Spleen (tissue), 11 donors: Measurements from ENCODE around the gene IGSF9. TPM values are rescaled to one million over a fixed set of nuclear protein-coding genes. Genes with fewer than 3 reads are reported as not detected.

Experiments
- DNase-seq: peaks from one replicate; pipeline ENCODE4 v3.0.0-alpha.2; 2020
- H3K27ac ChIP-seq, 8 donors: fragments of 200-600 bp; sonication (generic) in 7 of 8; 1 replicate in 4 of 8; 2 replicates in 4 of 8; pipeline versions ENCODE4 v1.5.0 to v1.8.0; 2016 to 2021; ENCODE audit warnings: inconsistent platforms in 4 of 8, mild to moderate bottlenecking in 4 of 8, moderate library complexity in 1 of 8
- H3K27me3 ChIP-seq, 7 donors: fragments of 200-600 bp; sonication (generic) in 6 of 7; replicated peaks in 1 of 7; 1 replicate in 4 of 7; 2 replicates in 3 of 7; pipeline versions ENCODE4 v1.5.0 to v1.8.0; 2016 to 2021; ENCODE audit warnings: inconsistent platforms in 3 of 7, mild to moderate bottlenecking in 1 of 7
- H3K36me3 ChIP-seq, 6 donors: fragments of 200-600 bp; sonication (generic) in 5 of 6; 1 replicate in 4 of 6; 2 replicates in 2 of 6; pipeline versions ENCODE4 v1.5.0 to v1.8.0; 2016 to 2021; ENCODE audit warnings: inconsistent platforms in 2 of 6
- H3K4me1 ChIP-seq, 6 donors: fragments of 200-600 bp; sonication (generic) in 5 of 6; 1 replicate in 3 of 6; 2 replicates in 3 of 6; pipeline versions ENCODE4 v1.5.0 to v1.8.0; 2016 to 2021; ENCODE audit warnings: inconsistent platforms in 3 of 6
- H3K4me3 ChIP-seq, 8 donors: fragments of 200-600 bp; sonication (generic) in 7 of 8; 1 replicate in 4 of 8; 2 replicates in 4 of 8; pipeline versions ENCODE4 v1.5.0 to v1.8.0; 2016 to 2021; ENCODE audit warnings: inconsistent platforms in 4 of 8, mild to moderate bottlenecking in 4 of 8, moderate library complexity in 2 of 8
- H3K9me3 ChIP-seq, 8 donors: fragments of 200-600 bp; sonication (generic) in 7 of 8; 1 replicate in 4 of 8; 2 replicates in 4 of 8; pipeline versions ENCODE4 v1.5.0 to v1.8.0; 2016 to 2021; ENCODE audit warnings: inconsistent platforms in 4 of 8
- POLR2A ChIP-seq, 3 donors: fragments of 450-650 bp; IDR thresholded peaks; one replicate each; pipeline ENCODE4 v1.5.1; 2017; ENCODE audit warnings: antibody characterized with exemption in 3 of 3, mild to moderate bottlenecking in 1 of 3
- POLR2AphosphoS5 ChIP-seq, 3 donors: sonication (generic); formaldehyde crosslinking; IDR thresholded peaks; one replicate each; pipeline ENCODE4 v1.5.1; 2017; ENCODE audit warnings: antibody characterized with exemption in 3 of 3
- WGBS, 5 donors: extraction: QIAGEN DNeasy Blood & Tissue Kit in 3 of 5; methylation state at CpG; one replicate each; pipeline versions ENCODE4 v1.1.5 to v1.1.7; 2013 to 2018; 5-methylcytosine and 5-hydroxymethylcytosine counted together
- intact Hi-C: fragments of 100-400 bp; cut with DNase I; formaldehyde crosslinking; loops from one replicate; pipeline ENCODE4 v1.15.0; 2023; ENCODE audit warnings: low total_unique reads
- polyA plus RNA-seq, 3 donors: library from polyadenylated mRNA; stranded (reverse); fragments of 200-250 nt; gene quantifications; one replicate each; pipeline ENCODE4 v1.2.1, GENCODE V29; 2013
- total RNA-seq, 7 donors: library from RNA; depleted of rRNA in 3 of 7; stranded (reverse); fragments of >200 nt in 3 of 7; fragmentation: NEBNext Ultra II Directional in 4 of 7; extraction: Animal tissue kit (Norgen Biotek cat#: 25700) in 4 of 7; gene quantifications; one replicate each; pipeline versions ENCODE4 v1.1.0 to v1.2.1, GENCODE V29; 2016 to 2021
- TF ChIP-seq, protein P1 (sequence below), 11 experiments: fragments of 200-600 bp in 7 of 11; fragments of 450-650 bp in 4 of 11; sonication (generic) in 4 of 11; IDR thresholded peaks in 8 of 11; conservative IDR thresholded peaks in 3 of 11; 1 replicate in 7 of 11; 2 replicates in 4 of 11; pipeline versions ENCODE4 v1.4.0 to v1.8.0; 2016 to 2021; ENCODE audit warnings: antibody characterized with exemption in 11 of 11, inconsistent platforms in 4 of 11, mild to moderate bottlenecking in 1 of 11
- donor health status: healthy with polysubstance abuse.
- donor health status: DM: no; HTN: no; CAD: no; lungs with moderate emphysema.
- donor health status: DM: no; HTN: no; CAD: no.
- donor health status: Bipolar disorder and iron deficiency.
- donor health status: healthy.
- donor health status: DM: no; HTN: no; CAD: no.
- donor health status: DM: yes; HTN: yes; CAD: no.

Gene IGSF9
- total and polyA plus RNA-seq, 10 donors = 0.12 to 2.1 (median 0.95) TPM

DNA sequence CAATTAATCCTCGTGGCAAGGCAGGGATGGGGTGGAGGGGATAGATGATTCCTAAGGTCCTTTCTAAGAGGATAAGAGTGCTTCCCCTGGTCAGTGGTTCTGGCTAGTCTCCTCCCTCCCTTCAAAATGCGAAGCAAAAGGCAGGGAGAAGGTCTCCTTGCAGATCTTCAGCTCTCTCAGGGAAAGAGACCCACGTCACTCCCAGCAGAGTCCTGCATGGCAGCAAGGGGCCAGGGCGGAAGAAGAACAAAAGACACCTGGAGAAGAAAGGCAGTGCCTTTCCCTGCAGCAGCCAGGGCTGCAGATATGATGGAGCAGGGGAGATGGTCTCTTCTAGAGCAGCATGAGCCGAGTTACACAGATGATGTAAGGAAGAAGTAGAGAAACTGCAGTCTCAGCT is 38.3 kb upstream of the IGSF9 start:
- TF ChIP-seq, protein P1, sequence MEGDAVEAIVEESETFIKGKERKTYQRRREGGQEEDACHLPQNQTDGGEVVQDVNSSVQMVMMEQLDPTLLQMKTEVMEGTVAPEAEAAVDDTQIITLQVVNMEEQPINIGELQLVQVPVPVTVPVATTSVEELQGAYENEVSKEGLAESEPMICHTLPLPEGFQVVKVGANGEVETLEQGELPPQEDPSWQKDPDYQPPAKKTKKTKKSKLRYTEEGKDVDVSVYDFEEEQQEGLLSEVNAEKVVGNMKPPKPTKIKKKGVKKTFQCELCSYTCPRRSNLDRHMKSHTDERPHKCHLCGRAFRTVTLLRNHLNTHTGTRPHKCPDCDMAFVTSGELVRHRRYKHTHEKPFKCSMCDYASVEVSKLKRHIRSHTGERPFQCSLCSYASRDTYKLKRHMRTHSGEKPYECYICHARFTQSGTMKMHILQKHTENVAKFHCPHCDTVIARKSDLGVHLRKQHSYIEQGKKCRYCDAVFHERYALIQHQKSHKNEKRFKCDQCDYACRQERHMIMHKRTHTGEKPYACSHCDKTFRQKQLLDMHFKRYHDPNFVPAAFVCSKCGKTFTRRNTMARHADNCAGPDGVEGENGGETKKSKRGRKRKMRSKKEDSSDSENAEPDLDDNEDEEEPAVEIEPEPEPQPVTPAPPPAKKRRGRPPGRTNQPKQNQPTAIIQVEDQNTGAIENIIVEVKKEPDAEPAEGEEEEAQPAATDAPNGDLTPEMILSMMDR (IDR thresholded peaks at IDR 0.05 in 8 of 11, conservative IDR thresholded peaks at IDR 0.05 in 3 of 11) = no peak
- TF ChIP-seq POLR2A (IDR thresholded peaks at IDR 0.05) (no peak), POLR2AphosphoS5 (IDR thresholded peaks at IDR 0.05) (no peak)
- Histone ChIP-seq H3K27ac (no peak overlapping the region), H3K9me3 (no peaks in the 10 kb centered on the region), H3K4me1 (peaks cover 0 to 7% (median 0%) of the 10 kb centered on the region in 6 donors), H3K4me3 (no peak overlapping the region), H3K36me3 (no peaks in the 10 kb centered on the region), H3K27me3 (peaks cover 0 to 34% (median 0%) of the 10 kb centered on the region in 7 donors)
- intact Hi-C loops = no loop called here
- 66 to 77% (median 69%) methylated on average over 5 of the region's 5 CpGs for WGBS, 5 donors
- no peak for DNase-seq

DNA sequence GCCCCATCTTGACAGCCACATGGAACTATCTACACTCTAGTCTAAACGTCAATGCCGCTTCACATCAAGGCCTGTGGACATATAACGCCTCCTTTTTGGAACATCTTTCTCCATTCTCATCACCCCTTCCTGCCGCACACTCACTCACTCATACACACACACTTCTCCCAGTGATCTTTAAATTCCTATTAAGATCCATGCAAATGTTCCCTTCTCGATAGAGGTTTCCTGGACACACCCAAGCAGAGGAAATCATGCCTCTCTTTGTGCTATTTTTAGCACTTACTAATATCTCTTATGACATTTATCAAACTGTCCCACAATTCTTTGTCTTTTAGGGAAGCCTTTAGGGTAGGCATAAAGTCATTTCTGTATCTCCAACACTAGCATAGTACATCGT is 36.9 kb upstream of the IGSF9 start:
- Histone ChIP-seq H3K4me3 (no peak overlapping the region), H3K9me3 (no peaks in the 10 kb centered on the region), H3K27ac (no peak overlapping the region), H3K4me1 (peaks cover 0 to 7% (median 0%) of the 10 kb centered on the region in 6 donors), H3K36me3 (no peaks in the 10 kb centered on the region), H3K27me3 (peaks cover 0 to 44% (median 0%) of the 10 kb centered on the region in 7 donors)
- DNase-seq = no peak
- intact Hi-C loops = no loop called here
- 55 to 74% (median 66%) methylated on average over 5 to 6 of the region's 6 CpGs for WGBS, 5 donors
- TF ChIP-seq, protein P1 (IDR thresholded peaks at IDR 0.05 in 8 of 11, conservative IDR thresholded peaks at IDR 0.05 in 3 of 11) = no peak
- TF ChIP-seq POLR2A (IDR thresholded peaks at IDR 0.05) = no peak
- TF ChIP-seq POLR2AphosphoS5 (IDR thresholded peaks at IDR 0.05) = no peak

DNA sequence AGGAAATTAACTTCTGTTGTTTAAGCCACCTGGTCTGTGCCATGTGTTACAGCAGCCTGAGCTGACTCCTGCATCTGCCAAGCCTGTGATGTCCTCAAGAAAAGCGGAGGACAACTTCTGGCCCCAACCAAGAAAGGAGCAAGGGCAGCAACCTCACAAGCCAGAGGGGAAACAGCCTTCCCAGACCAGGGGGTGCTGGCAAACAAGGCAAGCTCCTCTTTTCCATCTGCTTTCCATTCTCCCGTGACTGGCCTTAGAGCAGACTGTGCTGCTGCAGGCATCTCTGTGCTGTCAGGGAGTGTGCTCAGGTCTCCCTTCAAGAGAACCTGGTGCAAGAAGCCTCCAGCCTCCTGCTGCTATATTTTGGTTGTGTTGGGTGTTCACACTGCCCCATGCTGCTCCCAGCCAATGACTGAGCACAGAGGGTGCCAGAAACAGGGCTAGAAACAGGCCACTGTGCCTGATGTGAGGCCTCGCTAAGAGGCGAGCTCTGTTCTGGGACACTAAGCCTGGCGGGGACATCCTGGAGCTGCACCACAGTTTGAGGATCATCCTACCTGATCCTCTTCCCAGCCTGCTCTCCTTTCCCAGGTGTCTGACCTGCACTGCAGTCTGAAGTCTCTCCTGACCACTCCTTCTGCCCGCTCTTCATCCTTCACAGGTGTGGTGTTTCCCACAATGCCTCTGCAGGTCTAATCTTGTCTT is 36.1 kb upstream of the IGSF9 start:
- intact Hi-C loops = no loop called here
- Histone ChIP-seq H3K4me1 (peaks cover 0 to under 1% (median 0%) of the 10 kb centered on the region in 6 donors), H3K27ac (no peak overlapping the region), H3K27me3 (peaks cover 0 to 44% (median 0%) of the 10 kb centered on the region in 7 donors), H3K36me3 (no peaks in the 10 kb centered on the region), H3K9me3 (no peaks in the 10 kb centered on the region), H3K4me3 (no peak overlapping the region)
- TF ChIP-seq POLR2A (IDR thresholded peaks at IDR 0.05) (no peak), POLR2AphosphoS5 (IDR thresholded peaks at IDR 0.05) (no peak)
- TF ChIP-seq, protein P1 (IDR thresholded peaks at IDR 0.05 in 8 of 11, conservative IDR thresholded peaks at IDR 0.05 in 3 of 11) = no peak
- WGBS, 5 donors = 92 to 97% (median 93%) methylated on average over 5 to 6 of the region's 6 CpGs
- DNase-seq = no peak

DNA sequence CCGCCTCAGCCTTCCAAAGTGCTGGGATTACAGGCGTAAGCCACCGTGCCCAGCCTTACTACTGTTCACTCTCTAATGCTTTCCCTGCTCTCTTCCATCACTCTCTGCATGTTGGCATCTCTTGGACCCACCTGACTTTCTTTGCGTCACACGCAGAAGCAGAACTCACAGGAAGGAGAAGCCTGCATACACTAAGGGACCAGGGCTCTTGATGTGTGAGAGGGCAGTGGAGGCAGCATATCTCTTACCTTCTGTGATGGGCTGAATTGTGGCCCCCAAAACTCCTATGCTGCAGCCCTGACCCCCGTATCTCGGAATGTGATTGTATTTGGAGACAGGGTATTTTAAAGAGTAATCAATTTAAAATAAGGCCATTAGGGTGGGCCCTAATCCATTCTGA is 35.4 kb upstream of the IGSF9 start:
- intact Hi-C loops = no loop called here
- Histone ChIP-seq H3K36me3 (no peaks in the 10 kb centered on the region), H3K27ac (no peak overlapping the region), H3K27me3 (peaks cover 0 to 41% (median 0%) of the 10 kb centered on the region in 7 donors), H3K9me3 (no peaks in the 10 kb centered on the region), H3K4me1 (no peaks in the 10 kb centered on the region), H3K4me3 (no peak overlapping the region)
- 92 to 99% (median 93%) methylated on average over 7 of the region's 7 CpGs for WGBS, 5 donors
- no peak for TF ChIP-seq POLR2AphosphoS5 (IDR thresholded peaks at IDR 0.05)
- TF ChIP-seq, protein P1 (IDR thresholded peaks at IDR 0.05 in 8 of 11, conservative IDR thresholded peaks at IDR 0.05 in 3 of 11) = no peak
- TF ChIP-seq POLR2A (IDR thresholded peaks at IDR 0.05) = no peak
- DNase-seq = no peak
